IPS-NIHi7 (cell line): ENCODE data around the gene RTN4RL1.
"Not testable (repeated sequence)": the region's sequence is repeated elsewhere in the genome, so short reads cannot be mapped to it uniquely, and the experiment has no call there.

Experiments
- DNase-seq: peaks from one replicate; pipeline ENCODE4 v3.0.0; 2012; ENCODE audit warnings: mixed read lengths; ENCODE audit errors: extremely low spot score

The RTN4RL1 gene

GRCh38 chr17:1896243-1897104 lies 128.7 kb downstream of the RTN4RL1 start:
- no peak for DNase-seq

GRCh38 chr17:1895479-1895878 lies 129.7 kb downstream of the RTN4RL1 start:
- DNase-seq, result not testable (repeated sequence)

- DNase-seq, result no peak
Observed at GRCh38 chr17:1894753-1895339, 130.3 kb downstream of the RTN4RL1 start.

GRCh38 chr17:1890758-1891450 lies 134.2 kb downstream of the RTN4RL1 start:
- no peak for DNase-seq

GRCh38 chr17:1888741-1889140 lies 136.4 kb downstream of the RTN4RL1 start:
- DNase-seq, result no peak
